ENCODE data around the gene NFS1.

GRCh38 chr20:35721219-35721618, 22.1 kb upstream of the NFS1 start:
- TF ChIP-seq GTF2F1 (IDR thresholded peaks at IDR 0.05; ENCODE audit: borderline replicate concordance, low read depth, low read length) (no peak), MAX (IDR thresholded peaks at IDR 0.05) (no peak), CTCF (IDR thresholded peaks at IDR 0.05; ENCODE audit: control extremely low read depth in 1 of 3, insufficient read depth in 1 of 3, low read depth in 1 of 3, low read length in 3 of 3) (no peak), POLR2AphosphoS5 (IDR thresholded peaks at IDR 0.05; ENCODE audit: low read depth, low read length) (no peak; the same call in 1 of the 2 replicates), BCL11A (IDR thresholded peaks at IDR 0.05; ENCODE audit: low read depth in 2 of 2, low read length in 2 of 2) (no peak)
